CD4-positive, alpha-beta T cell treated with Interleukin-1 beta for 1 hour (primary cell): ENCODE results near the gene ATP5F1E.
"Not testable (repeated sequence)": the region's sequence is repeated elsewhere in the genome, so short reads cannot be mapped to it uniquely, and the experiment has no call there.

Experiments
- DNase-seq, 2 donors: peaks; one replicate each; pipeline ENCODE4 v3.0.0-alpha.2; 2020 to 2022

Gene ATP5F1E

DNA sequence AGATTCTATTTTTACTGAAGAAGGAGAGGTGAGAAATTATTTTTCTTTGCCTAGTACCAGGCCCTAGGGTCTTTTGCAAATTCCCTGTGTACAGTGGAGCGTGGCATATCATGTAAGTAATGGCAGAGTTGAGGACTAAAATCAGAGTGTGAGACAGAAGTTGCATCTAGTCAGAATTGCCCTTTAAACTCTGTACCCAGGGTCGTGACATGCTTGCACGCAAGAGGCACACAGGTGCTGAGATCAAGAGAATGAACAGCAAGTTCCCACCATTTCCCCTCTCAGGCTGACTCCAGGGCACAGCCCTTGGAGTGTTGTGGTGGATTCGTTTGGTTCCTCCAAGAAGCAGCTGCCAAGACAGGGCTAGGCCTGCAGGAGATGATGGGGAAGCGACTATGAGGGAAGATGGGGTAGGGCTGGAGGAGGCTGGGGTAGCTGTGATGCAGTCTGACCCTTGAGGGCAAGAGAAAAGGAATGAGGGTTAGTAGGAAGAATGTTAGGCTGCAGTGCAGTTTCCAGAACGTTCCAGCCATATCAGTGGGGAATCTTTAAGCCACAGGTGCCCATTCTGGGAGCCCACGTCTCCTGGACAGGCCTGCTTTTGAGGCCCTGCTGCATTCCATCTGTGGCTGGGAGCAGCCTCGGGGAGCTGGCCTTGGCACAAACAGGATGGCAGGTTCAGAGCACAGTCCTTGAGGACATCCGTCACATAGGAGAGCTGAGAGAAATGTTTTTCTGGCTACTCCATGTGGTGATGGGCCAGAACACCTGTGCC lies 44.2 kb downstream of the ATP5F1E start:
- no peak for DNase-seq

GRCh38 chr20:58986968-58987517 lies 45.1 kb downstream of the ATP5F1E start:
- DNase-seq = no peak

GRCh38 chr20:58986286-58986967 lies 45.7 kb downstream of the ATP5F1E start:
- DNase-seq = no peak

GRCh38 chr20:58985656-58986055 lies 46.5 kb downstream of the ATP5F1E start:
- no peak for DNase-seq

GRCh38 chr20:58984691-58985090 lies 47.4 kb downstream of the ATP5F1E start:
- DNase-seq = no peak

DNA sequence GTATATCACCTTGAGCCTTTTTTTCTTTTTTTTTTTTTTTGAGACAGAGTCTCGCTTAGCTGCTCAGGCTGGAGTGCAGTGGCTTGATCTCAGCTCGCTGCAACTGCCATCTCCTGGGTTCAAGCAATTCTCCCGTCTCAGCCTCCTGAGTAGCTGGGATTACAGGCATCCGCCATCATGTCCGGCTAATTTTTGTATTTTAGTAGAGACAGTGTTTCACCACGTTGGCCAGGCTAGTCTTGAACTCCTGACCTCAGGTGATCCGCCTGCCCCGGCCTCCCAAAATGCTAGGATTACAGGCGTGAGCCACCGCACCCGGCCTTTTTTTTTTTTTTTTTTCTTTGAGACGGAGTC lies 49.0 kb downstream of the ATP5F1E start:
- not testable (repeated sequence) for DNase-seq

DNA sequence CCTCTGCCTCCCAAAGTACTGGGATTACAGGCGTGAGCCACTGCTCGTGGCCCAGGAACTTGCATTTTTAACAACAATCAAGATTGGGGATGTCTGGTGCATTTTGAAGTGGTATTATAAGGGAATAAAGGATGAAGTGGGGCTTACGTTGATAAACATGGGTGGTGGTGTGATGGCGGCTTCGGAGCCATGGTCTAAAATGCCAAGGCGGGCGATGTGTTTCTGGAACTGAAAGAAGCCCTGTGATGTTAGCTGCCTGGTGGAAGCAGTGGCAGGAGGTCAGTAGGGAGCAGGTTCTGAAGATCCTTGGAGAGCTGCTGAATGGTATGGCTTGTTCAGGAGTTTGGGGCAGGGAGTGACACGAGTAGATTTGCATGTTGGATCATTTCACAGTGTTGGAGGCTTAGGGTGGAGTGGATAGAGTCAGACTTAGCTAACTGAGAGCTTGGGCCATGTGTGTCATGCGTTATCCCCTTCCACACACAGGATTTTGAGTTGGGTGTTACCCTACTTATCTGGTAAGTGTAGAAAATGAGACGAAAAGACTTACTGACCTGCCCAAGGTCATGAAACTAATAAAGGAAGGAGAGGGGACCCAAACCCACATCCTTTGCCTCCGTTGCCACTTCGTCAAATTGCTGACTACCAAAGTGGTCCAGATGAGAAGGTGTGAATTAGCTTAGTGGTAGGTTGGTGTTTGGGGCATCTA lies 49.6 kb downstream of the ATP5F1E start:
- peak; percentile 20 to 60 for DNase-seq

GRCh38 chr20:58981628-58982364 lies 50.3 kb downstream of the ATP5F1E start:
- peak in 1 of 2 donors; percentile 10 for DNase-seq

DNA sequence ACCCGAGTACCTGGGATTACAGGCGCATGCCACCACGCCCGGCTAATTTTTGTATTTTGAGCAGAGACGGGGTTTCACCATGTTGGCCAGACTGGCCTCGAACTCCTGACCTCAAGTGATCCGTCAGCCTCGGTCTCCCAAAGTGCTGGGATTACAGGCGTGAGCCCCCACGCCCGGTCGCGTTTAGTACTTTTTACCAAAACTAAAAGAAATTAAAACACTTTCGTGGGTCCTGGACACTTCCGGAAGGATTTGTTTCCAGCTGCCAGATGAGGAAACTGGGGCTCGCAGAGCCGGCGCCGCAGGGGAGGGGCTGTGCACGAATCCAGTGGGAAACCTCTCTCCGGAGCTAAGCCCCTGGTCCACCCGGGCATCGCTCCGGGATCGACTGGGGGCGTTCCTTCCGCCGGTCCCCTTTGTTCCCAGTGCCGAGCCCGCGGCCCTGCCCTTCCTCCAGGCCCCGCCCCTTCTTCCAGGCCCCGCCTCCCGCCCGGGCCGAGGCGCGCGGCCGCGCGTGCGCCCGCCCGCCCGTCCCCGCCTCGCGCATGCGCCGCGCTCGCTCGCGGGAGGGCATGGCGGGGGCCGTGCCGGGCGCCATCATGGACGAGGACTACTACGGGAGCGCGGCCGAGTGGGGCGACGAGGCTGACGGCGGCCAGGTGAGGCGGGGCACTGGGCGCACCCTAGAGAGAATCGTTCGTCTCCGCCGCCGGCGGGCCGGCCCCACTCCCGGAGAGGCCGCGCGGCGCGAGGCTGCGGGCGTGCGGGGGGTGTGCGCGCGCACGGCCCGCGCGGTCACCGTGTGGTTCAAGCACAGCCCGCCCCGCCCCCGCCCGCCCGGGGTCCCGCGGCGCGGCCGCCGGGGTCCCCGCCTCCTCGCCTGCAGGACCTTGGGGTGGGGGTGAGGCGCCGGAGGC lies 51.2 kb downstream of the ATP5F1E start, which contains the start of gene NELFCD:
Gene NELFCD, plus strand, starts transcription at position 546 of the 917 bp plus-strand sequence. Its CDS starts 54 bp downstream, at position 600.
- DNase-seq = peak; percentile 89 to 90

DNA sequence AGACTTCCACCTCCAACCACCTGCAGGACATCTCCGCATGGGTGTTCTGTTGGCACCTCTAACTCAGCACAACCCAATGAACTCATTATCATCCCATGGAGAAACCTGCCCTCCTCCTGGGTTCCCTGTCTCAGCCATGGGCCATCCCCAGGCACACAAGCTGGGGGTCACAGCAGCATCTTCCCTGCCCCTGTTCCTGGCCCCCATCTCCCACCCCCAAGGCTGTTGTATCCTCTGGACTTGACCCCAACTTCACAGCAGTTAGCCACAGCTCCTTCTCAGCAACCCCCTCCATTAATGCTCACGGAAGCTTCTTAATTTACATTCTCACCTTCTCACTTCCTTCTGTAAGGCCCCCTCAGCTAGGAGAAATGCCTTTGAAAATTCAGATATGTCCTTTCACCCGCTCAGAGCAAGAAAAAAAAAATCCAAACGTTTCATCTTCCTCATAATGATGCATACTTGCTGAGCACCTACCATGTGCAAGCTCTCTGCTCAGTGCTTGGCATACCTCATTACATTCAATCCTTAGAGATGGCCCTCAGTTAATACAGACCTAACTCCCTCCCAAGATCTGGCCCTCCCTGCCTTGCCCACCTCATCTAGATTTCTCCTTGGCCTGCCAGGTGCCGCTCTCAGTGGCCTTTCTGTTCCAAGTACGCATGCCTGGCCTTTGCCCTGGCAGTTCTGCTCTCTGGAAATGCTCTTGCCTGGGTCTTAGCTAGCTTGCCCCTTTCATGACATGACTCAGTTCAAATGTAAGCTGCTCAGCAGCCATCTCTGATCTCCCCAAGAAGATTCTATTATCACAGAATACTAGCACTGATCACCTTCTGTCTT lies 53.6 kb downstream of the ATP5F1E start:
- no peak for DNase-seq

DNA sequence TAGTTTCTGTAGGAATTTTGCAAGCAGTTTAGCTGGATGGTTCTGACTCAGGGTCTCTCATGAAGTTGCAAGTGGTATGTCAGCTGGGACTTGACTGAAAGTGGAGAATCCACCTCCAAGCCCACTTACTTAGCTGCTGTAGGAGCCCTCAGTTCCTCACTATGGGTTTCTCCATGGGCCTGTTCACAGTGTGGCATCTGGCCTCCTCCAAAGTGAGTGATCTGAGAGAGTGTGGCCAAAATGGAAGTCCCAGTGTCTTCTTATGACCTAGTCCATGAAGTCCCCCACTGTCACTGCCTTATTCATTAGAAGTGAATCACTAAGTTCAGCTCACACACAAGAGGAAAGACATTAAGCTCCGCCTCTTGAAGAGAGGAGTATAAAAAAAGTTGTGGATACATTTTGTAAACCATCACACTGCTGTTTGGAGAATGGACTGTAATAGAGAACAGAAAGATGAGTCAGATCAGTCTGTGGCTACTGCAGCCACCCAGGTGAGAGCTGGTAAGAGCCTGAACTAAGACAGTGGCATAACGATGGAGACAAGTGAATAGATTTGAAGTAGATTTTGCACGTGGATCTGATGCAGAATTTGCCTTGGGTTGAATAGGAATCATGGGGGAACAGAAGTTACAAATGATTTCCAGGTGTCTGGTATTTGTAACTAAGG lies 55.9 kb downstream of the ATP5F1E start:
- DNase-seq = no peak
